T-helper 1 cell (primary cell): ENCODE data around the gene ARHGAP18.

Experiments
- DNase-seq, 5 donors: peaks; one replicate each; pipeline ENCODE4 v3.0.0-alpha.2; 2012 to 2020

ARHGAP18 gene

DNA sequence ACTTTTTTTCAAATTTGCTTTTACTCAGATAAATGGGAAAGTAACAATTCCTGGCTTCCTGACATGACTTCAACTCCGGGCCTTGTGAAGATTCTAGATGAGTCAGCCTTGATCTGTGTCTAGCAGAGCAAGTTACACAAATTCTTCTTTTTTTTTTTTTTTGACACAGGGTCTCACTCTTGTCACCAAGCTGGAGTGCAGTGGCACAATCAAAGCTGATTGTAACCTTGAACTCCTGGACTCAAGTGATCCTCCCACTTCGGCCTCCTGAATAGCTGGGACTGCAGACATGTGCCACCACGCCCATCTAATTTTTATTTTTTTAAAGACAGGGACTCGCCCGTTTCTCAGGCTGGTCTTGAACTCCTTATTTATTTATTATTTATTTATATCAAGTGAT, 7.3 kb upstream of the ARHGAP18 start:
- DNase-seq = no peak

DNA sequence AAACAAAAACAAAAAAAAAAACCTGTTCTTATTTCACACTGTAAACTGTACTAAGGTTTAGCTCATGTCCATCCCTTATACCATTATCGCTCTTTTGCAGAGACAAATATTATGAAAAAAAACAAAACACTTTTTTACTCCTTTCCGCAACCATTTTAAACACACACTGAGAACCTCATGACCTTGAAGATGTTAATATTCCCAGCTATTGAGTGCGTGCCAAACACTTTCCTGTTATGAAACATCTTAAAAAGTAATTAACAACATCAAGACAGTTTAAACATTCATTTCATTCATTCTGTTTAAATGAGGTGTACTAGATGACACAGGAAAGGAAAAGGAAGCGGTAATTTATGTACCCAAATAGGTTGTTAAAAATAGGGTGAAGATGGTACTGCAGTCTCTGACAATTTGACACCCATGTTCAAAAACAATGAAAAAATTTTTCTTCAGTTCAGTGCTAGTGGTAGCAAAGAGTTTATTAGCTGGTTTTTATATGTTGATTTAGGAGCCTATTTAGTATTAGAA, 3.9 kb upstream of the ARHGAP18 start:
- peak in 1 of 5 donors; percentile 46 for DNase-seq

DNA sequence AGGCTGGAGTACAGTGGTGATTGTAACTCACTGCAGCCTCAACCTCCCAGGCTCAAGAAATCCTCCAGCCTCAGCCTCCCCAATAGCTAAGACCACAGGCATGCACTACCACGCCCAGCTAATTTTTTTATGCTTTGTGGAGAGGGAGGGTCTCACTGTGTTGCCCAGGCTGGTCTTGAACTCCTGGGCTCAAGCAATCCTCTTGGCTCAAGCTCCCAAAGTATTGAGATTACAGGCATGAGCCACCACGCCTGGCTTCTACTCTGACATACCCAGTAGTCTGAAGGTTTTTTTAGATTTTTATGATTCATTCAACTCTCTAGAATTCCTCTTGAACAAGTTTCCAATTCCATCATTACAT, 1.3 kb upstream of the ARHGAP18 start:
- no peak for DNase-seq

GRCh38 chr6:129710450-129711270, 683 bp upstream of the ARHGAP18 start:
- DNase-seq = no peak

DNA sequence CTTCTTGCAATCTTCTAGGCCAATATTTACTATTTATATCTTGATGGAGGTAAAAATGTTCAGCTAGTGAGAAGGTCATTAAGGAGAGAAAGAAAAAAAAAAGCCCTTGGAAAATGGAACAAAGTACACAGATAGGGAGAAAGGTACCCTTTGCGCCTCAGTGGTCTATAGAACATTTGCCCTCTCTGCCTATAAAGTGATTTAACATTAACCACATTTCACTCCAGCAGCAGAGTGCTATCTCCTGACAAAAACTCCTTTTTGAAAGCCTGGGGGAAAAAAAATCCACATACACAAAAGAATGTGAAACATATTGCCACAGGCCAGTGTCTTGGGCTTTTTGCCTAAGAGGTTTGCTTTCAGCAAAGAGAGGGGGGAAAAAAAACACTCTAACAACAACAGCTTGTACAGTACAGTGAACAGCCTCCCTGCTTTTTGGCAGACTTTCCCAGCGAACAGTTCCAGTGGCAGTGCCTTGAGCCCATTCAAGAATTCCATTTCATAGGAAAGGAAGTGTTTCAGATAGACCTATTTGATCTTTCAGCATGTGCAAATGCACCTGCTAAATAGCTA, 695 bp downstream of the ARHGAP18 start:
- DNase-seq = no peak

DNA sequence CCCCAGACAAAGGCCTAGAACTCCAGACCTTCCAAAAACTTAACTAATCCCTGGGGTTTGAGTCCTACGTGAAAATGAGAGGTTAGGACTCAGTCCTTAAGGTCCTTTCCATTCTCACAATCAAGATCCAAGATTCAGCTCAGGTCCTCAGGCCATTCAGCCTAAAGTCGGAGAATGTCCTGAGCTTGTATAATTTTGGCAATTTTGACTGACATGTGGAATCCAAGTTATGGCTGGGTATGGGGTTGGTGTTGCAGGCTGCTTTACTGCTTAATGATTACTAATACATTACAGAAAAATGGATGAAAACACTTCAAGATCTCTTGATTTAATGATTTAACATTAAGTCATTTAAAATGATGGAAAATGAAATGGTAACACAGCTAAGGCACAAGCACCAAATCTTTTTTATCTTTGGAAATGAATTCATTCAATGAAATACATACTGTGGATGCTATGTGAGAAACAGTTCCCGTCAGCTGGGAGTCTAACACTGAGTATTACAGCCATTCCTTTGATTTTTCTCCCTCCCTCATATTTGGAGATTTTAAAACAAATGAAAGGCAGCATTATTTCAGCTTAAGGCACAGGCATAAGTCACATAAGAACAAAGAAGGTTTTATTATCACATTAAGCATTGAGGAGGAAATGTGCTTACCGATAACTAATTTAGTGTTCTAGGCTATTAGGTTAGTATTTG, 1.3 kb downstream of the ARHGAP18 start:
- DNase-seq = no peak

DNA sequence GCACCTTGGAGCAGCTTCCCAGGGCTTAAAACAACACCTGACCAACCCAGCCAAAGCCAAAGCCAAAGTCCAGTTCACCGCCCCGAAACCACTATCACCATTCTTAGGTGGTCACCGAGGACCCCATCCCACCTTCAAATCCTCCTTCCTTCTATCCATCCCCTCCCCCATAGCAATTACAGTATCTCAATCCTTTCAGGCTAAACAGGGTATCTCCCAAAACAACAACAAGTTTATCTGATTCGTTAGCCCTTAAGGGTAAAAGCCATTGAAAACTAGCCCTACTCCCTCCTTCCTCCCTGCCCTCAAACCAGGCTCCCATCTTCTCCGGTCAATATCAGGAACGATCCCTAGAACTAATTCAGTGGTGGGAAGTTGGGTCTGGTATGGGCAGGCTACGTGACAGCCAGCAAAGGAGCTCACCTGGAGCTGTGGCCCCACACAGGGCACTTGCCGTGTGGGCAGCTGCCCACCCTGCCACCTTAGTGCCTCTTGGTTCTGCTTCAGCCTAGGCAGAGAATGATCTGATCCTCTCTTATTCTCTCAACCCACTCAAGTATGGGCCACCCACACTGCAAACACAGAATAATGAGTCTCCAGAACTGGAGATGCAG, 2.0 kb downstream of the ARHGAP18 start:
- DNase-seq = no peak

DNA sequence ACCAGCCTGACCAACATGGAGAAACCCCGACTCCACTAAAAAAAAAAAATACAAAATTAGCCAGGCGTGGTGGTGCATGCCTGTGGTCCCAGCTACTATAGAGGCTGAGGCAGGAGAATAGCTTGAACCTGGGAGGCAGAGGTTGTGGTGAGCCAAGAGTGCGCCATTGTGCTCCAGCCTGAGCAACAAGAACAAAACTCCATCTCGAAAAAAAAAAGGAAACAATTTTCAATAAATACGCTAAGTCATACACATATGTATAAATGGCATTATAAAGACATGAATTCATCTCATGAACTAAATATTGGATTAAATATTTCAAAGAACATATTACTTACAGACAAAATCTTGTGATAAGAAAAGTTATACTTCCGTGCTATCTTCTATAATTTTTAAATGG, 2.9 kb downstream of the ARHGAP18 start:
- no peak for DNase-seq

- DNase-seq = no peak
Measured at GRCh38 chr6:129705212-129705611, 4.8 kb downstream of the ARHGAP18 start.

DNA sequence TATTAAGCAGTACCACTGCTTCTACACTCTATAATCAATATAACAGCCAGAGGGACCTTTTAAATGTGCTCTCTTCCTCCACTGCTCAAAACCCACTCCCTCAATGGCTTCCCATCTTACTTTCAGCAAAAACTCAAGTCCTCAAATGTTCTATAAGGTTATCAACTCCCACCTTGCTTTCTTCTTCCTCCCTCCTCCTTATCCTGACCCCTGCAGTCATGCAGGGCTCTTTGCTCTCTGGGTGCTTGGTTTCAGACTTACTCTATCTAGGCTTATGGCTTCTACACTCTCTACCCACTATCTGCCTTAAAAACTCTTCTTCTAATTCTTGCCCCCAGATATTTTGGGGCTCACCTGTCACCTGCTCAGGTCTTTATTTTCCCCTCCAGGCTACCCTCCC, 5.3 kb downstream of the ARHGAP18 start:
- no peak for DNase-seq

DNA sequence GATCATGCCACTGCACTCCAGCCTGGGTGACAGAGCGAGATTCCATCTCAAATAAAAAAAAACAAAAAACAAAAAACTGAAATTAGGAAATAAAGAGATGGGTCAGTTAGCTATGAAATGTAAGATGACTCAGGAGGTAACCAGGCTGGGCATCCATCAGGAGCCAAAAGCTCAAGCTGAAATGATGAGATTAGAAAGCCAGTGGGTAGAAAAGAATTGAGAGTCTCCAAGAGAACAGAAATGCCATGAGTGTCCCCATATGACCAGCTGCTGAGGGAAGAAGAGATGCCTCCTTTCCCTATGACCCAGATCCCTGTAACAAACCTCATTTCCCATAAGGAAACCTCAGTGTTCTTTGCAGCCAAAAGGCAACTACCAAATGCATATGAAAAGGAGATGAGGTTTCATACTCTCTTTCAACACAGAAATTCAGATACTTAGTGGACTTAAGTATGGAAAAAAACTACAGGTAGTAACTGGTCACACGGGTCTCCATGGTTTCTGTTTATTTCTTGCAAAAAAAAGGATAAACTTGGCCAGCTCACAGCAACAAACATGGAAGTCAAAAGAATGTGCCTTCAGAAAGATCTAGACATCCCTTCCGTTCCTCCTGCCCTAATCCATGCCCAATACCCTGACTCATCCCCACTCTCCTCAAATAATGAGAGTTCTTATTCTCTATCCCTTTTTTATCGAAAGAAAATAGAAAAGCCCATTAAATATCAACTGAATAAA, 8.1 kb downstream of the ARHGAP18 start:
- DNase-seq = no peak

DNA sequence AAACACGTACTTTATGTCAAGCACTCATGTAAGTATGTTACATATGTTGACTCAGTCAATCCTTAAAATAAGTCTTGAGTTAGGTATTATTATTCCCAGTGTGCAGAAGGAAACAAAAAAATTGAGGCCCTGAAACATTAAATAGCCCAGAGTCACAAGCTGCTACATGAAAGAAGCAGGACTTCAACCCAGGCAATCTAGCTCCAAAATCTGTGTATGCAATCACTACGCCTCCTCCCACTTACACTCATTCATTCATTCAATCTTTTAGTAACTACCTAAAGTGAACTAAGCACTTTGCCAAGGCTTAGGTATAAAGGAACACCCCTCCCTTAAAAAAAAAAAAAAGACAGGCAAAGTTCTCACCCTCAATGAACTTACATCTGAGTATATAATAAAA, 9.3 kb downstream of the ARHGAP18 start:
- DNase-seq = no peak

GRCh38 chr6:129699659-129700058, 10.3 kb downstream of the ARHGAP18 start:
- DNase-seq = no peak

- DNase-seq = no peak
Measured at GRCh38 chr6:129698430-129698829, 11.5 kb downstream of the ARHGAP18 start.

DNA sequence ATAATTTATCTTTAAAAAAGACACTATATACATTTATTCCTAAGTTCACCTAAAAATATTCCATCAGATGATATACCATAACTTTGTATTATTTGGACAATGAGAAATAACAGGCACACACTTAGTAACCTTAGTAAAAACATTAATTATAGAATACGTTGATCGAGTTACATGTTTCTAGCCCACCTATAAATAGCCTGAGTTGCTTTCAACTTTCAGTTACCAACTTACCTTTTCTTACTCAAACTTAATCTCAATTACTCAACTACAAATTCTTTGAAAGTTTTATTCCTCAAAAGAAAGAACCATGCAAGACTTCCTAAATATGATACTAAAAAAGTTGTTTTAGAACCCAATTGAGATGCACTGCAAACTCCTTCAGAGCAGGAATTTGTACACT, 12.2 kb downstream of the ARHGAP18 start:
- no peak for DNase-seq

GRCh38 chr6:129696843-129697242, 13.1 kb downstream of the ARHGAP18 start:
- no peak for DNase-seq

DNA sequence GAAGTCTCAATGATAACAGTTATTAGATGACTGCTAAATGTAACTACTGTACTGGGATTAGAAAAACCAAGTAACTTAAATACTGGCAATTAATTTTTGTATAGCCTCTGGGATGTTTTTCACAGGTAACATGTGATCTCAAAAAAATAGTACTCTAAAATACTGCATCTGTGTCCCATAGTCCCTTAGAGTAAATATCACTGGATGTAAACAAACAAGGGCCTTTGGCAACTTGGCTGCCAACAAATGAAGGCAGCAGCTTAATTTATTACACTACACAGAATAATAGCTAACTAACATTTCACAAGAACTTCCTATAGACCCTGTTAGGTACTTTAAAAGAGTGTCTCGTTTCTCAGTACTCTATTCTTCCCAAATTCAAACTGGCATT, 14.0 kb downstream of the ARHGAP18 start:
- DNase-seq = no peak

DNA sequence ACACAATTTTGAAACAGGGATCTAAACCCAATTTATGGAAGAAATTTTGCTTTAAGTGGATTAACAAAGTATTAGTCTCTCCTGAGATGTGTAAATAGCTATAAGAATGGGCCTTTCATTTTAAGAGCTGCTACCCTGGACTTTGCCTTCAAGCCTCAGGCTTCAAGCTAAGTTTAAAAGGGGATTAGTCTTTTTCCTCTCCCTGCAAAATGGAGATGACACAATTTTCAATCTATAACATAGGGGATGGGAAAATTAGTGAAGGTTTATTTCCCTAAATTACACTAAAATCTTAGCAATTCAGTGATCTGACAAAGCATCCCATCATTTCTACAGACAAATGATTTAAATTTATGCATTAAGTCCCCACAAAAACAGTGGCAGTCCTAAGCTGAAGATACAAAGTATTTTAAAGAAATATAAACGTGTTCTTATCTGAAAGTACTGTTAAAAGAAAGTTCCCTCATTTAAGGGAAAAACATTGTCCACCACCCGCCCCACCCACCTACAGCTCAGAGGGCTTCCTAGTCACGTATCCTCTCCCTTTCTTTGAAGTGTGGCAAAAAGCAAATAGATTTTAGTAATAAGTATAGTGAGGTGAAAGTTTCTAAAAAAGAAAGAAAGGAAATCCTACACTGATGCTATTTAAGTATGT, 14.5 kb downstream of the ARHGAP18 start:
- DNase-seq = peak in 1 of 5 donors; percentile 56

DNA sequence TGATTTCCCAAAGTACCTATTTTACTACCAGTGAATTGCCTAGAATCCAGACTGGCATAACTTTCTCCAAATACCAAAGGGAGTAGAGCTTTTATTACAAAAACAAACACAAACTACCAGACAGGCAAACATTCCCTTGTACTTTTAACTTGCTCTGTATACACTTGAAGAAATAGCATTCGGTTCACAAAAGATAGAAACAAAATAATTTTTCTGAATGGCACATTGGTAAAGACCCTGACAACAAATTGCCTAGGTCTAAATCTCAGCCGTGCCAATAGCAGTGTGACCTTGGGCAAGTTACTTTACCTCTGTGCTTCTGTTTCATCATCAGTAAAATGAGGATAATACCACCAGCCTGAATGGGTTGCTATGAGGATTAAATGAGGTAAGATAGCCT, 15.9 kb downstream of the ARHGAP18 start:
- DNase-seq = no peak

- DNase-seq = no peak
Measured at GRCh38 chr6:129692467-129692866, 17.5 kb downstream of the ARHGAP18 start.

- DNase-seq = no peak
Measured at GRCh38 chr6:129691709-129692108, 18.3 kb downstream of the ARHGAP18 start.

- no peak for DNase-seq
Measured at GRCh38 chr6:129691043-129691640, 18.8 kb downstream of the ARHGAP18 start.
